Omental fat pad (tissue), 4 donors: ENCODE measurements around the gene MDK. TPM values are rescaled to one million over a fixed set of nuclear protein-coding genes. Genes with fewer than 3 reads are reported as not detected.
"Not testable (repeated sequence)": the region's sequence is repeated elsewhere in the genome, so short reads cannot be mapped to it uniquely, and the experiment has no call there.

ENCODE experiments used
- ATAC-seq: fragments of 150-250 bp; one replicate; pipeline ENCODE4 v1.9.1; 2016; ENCODE audit warnings: mild to moderate bottlenecking, moderate library complexity; ENCODE audit not compliant: low FRiP score
- DNase-seq: peaks from one replicate; pipeline ENCODE4 v3.0.0-alpha.2; 2019; ENCODE audit warnings: low spot score
- total RNA-seq, 4 donors: library from RNA; depleted of rRNA; stranded (reverse); fragments of >200 nt; gene quantifications; one replicate each; pipeline ENCODE4 v1.1.0, GENCODE V29; 2016
- TF ChIP-seq, protein P1 (sequence below), 3 donors: fragments of 450-650 bp; IDR thresholded peaks; one replicate each; pipeline ENCODE4 v1.5.1; 2016 to 2017; ENCODE audit warnings: antibody characterized with exemption in 3 of 3, mild to moderate bottlenecking in 3 of 3, moderate library complexity in 2 of 3

MDK gene
- total RNA-seq, 4 donors from 2014 or later: 11.7 to 18.1 (median 15.2) TPM

DNA sequence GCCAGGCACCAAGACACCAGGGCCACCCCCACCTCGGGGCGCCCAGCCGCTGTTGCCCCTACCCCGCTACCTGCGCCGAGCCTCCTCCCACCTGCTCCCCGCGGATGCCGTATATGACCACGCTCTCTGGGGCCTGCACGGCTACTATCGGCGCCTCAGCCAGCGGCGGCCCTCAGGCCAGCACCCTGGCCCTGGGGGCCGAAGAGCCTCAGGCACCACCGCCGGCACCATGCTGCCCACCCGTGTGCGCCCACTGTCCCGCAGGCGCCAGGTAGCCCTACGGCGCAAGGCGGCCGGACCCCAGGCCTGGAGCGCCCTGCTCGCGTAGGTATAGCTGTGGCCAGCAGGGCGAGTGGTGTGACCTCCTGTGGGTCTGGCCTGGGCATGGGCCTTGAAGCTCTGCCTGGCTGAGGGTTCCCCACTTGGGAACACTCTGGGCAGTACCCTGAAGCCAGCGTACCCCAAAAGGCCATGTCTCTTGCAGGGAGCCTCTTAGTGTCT, 14.8 kb upstream of the MDK start:
- DNase-seq: no peak
- TF ChIP-seq, protein P1, sequence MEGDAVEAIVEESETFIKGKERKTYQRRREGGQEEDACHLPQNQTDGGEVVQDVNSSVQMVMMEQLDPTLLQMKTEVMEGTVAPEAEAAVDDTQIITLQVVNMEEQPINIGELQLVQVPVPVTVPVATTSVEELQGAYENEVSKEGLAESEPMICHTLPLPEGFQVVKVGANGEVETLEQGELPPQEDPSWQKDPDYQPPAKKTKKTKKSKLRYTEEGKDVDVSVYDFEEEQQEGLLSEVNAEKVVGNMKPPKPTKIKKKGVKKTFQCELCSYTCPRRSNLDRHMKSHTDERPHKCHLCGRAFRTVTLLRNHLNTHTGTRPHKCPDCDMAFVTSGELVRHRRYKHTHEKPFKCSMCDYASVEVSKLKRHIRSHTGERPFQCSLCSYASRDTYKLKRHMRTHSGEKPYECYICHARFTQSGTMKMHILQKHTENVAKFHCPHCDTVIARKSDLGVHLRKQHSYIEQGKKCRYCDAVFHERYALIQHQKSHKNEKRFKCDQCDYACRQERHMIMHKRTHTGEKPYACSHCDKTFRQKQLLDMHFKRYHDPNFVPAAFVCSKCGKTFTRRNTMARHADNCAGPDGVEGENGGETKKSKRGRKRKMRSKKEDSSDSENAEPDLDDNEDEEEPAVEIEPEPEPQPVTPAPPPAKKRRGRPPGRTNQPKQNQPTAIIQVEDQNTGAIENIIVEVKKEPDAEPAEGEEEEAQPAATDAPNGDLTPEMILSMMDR (IDR thresholded peaks at IDR 0.05): no peak
- no peak for ATAC-seq

DNA sequence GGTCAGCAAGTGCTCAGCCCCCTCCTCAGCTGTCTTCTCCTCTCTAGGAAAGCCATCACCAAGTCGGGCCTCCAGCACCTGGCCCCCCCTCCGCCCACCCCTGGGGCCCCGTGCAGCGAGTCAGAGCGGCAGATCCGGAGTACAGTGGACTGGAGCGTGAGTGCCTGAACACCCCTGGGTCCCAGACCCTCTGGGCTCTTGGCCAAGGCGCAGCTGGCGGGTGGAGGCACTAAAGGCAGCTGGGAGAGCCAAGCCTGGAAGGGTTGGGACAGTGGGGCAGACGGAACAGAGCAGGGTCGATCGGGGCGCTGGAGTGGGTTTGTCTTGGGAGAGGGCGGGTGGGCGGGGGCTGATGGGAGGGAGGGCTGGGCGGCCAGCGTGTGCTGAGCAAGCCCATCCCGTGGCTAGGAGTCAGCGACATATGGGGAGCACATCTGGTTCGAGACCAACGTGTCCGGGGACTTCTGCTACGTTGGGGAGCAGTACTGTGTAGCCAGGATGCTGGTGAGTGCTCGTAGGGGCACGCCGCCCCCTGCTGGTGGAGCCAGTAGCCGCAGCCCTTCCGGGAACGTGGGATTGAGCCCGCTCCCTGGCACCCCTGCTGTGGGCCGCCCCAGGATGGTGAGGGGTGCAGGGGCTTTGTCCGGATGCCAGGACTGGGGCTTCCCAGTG, 14.1 kb upstream of the MDK start:
- ATAC-seq: peak; percentile 71
- peak; percentile 74 for DNase-seq
- TF ChIP-seq, protein P1 (IDR thresholded peaks at IDR 0.05): peak in 1 of 3 donors; percentile 69

DNA sequence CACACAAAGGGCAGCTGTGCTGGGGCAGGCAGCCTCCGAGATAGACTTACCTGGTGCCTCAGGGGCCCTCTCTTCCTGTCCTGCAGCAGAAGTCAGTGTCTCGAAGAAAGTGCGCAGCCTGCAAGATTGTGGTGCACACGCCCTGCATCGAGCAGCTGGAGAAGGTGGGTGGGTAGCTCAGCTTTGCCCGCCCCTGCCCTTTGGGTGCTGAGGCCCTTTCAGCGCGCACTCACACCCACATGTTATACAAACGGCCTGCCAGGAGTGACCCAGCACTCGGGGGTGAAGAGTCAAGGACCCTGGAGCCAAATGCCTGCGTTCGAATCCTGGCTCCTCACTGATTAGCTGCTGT, 13.6 kb upstream of the MDK start:
- no peak for DNase-seq
- TF ChIP-seq, protein P1 (IDR thresholded peaks at IDR 0.05): no peak
- no peak for ATAC-seq

DNA sequence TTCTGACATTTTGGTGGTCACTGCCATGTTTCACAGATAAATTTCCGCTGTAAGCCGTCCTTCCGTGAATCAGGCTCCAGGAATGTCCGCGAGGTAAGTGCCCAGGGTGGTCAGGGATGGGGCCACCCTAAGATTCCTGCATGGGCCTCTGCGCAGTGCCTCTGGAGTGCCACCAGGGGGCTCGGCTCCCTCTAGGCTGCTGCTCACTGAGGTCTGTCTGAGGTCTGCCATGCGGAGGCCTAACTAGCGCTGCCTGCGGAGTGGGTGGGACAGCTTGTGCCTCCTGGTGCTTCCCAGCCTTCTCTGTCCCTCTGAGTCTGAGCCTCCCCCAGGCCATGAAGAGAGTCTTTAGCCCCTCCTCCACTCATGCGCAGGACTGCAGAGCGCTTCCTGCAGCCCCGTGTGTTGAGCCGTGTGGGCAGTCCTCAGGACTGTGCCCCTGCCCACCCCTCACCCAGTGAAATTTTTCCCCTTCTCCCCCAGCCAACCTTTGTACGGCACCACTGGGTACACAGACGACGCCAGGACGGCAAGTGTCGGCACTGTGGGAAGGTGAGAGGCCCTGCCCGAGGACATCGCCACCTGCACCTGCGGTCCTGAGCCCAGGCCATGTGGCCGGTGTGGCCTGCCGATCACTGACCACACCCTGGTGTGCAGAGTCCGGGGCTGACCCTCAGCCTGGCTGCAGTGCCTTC, 11.9 kb upstream of the MDK start:
- TF ChIP-seq, protein P1 (IDR thresholded peaks at IDR 0.05): peak in 1 of 3 donors; percentile 44
- DNase-seq (no peak), ATAC-seq (no peak)

DNA sequence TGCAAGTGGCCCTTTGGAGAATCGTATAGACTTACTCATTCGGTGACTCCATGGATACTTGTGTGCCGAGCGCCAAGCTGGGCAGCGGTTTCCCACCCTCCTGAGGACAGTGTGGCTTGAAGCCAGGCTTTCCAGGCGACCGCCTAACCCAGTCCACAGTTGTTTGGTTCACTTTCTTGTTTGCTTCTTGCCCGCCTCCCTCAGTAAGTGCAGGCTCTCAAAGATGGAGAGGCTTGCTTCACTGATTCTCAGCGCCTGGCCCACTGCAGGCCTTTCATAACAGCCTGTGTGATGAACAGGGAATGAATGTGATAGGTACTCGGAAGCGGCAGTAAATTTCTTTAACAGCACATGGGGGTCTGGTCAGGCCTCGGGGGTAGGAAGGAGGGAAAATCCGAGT, 11.2 kb upstream of the MDK start:
- no peak for DNase-seq
- TF ChIP-seq, protein P1 (IDR thresholded peaks at IDR 0.05): no peak
- no peak for ATAC-seq

DNA sequence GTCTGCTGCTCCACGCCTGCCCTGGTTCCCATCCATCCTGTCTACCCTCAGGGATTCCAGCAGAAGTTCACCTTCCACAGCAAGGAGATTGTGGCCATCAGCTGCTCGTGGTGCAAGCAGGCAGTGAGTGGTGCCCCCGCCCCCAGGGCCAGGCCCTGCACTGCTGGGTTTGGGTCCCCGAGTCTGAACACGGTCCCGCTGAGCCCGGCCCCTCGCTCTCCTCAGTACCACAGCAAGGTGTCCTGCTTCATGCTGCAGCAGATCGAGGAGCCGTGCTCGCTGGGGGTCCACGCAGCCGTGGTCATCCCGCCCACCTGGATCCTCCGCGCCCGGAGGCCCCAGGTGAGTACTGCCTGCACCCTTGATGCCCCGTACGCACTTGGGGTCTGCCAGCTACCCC, 10.2 kb upstream of the MDK start:
- not testable (repeated sequence) for DNase-seq, ATAC-seq

DNA sequence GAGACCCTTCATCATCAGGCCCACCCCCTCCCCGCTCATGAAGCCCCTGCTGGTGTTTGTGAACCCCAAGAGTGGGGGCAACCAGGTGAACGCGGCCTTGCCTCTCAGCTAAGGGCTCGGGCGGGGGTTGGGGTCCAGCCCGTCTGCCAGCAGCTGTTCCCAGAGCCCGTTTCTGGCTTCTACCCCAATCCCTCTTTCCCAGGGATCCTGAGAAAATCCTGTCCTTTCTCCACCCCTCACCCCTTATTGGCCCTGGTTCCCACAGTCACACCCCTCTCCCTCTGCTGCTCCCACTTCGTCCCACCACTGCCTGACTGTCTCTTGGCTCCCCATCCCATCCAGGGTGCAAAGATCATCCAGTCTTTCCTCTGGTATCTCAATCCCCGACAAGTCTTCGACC, 9.4 kb upstream of the MDK start:
- no peak for DNase-seq
- TF ChIP-seq, protein P1 (IDR thresholded peaks at IDR 0.05): no peak
- no peak for ATAC-seq

DNA sequence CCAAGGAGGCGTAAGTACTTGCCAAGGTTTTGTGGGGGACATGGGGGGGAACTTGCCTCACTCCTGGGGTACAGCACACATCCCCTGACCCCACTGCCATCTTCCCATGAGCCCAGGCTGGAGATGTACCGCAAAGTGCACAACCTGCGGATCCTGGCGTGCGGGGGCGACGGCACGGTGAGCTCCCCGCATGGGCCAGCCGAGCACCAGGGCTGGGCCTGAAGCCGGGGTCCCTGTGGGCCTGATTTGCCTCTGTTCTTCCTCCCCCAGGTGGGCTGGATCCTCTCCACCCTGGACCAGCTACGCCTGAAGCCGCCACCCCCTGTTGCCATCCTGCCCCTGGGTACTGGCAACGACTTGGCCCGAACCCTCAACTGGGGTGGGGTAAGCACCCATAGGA, 9.0 kb upstream of the MDK start:
- ATAC-seq, DNase-seq: not testable (repeated sequence)
